HepG2 (cell line): ENCODE data around the gene NSD1. TPM values are rescaled to one million over a fixed set of nuclear protein-coding genes. Genes with fewer than 3 reads are reported as not detected.

Experiments used
- ELK4 ChIP-seq: sonication (generic); formaldehyde crosslinking; IDR thresholded peaks from 2 replicates; pipeline ENCODE4 v1.9.0; 2021; ENCODE audit warnings: missing genetic modification reagents, borderline replicate concordance
- FLYWCH1 ChIP-seq: sonication (generic); formaldehyde crosslinking; IDR thresholded peaks from 2 replicates; pipeline ENCODE4 v1.8.1; 2023; ENCODE audit warnings: mild to moderate bottlenecking, missing genetic modification reagents
- FUBP1 ChIP-seq: sonication (generic); formaldehyde crosslinking; IDR thresholded peaks from 2 replicates; pipeline ENCODE4 v1.5.1; 2020; ENCODE audit warnings: missing genetic modification reagents, mild to moderate bottlenecking, borderline replicate concordance
- GABPA ChIP-seq, 2 experiments: IDR thresholded peaks; 2 replicates each; pipeline ENCODE4 v1.6.1; 2011 to 2016; ENCODE audit warnings: low read depth in 2 of 2, low read length in 1 of 2, missing biosample characterization in 1 of 2, missing genetic modification characterization in 1 of 2
- HNRNPH1 ChIP-seq: fragments of 200-400 bp; formaldehyde crosslinking; optimal IDR thresholded peaks from 2 replicates; pipeline ENCODE3; 2017; ENCODE audit warnings: mild to moderate bottlenecking, low read depth, low read length
- IKZF5 ChIP-seq: IDR thresholded peaks from 2 replicates; pipeline ENCODE4 v1.6.1; 2018; ENCODE audit warnings: missing genetic modification reagents, mild to moderate bottlenecking, missing compliant biosample characterization
- KDM4B ChIP-seq: sonication (generic); formaldehyde crosslinking; IDR thresholded peaks from 2 replicates; pipeline ENCODE4 v1.4.0; 2020; ENCODE audit warnings: missing genetic modification reagents
- KLF12 ChIP-seq: sonication (generic); formaldehyde crosslinking; IDR thresholded peaks from 2 replicates; pipeline ENCODE4 v1.4.0; 2020; ENCODE audit warnings: missing genetic modification reagents, borderline replicate concordance
- NR1H2 ChIP-seq: sonication (generic); formaldehyde crosslinking; IDR thresholded peaks from 2 replicates; pipeline ENCODE4 v1.8.1; 2022; ENCODE audit warnings: low read depth, missing genetic modification reagents, borderline replicate concordance
- SMAD1 ChIP-seq: sonication (generic); formaldehyde crosslinking; IDR thresholded peaks from 2 replicates; pipeline ENCODE4 v1.4.0; 2020; ENCODE audit warnings: missing genetic modification reagents, low read depth, mild to moderate bottlenecking, borderline replicate concordance
- SNAI1 ChIP-seq: sonication (generic); formaldehyde crosslinking; IDR thresholded peaks from 2 replicates; pipeline ENCODE4 v1.5.0; 2020; ENCODE audit warnings: mild to moderate bottlenecking, missing genetic modification reagents, borderline replicate concordance
- SOX13 ChIP-seq, 3 experiments: fragments of 450-650 bp in 1 of 3; sonication (generic) in 1 of 3; formaldehyde crosslinking in 1 of 3; IDR thresholded peaks in 2 of 3; conservative IDR thresholded peaks in 1 of 3; 2 replicates each; pipeline versions ENCODE4 v1.5.0 to v1.6.1; 2016 to 2020; ENCODE audit warnings: antibody characterized with exemption in 1 of 3, mild to moderate bottlenecking in 1 of 3, missing compliant biosample characterization in 1 of 3, missing genetic modification reagents in 1 of 3, moderate library complexity in 1 of 3
- SP1 ChIP-seq, 2 experiments: fragments of 450-650 bp in 1 of 2; sonication (generic) in 1 of 2; formaldehyde crosslinking in 1 of 2; IDR thresholded peaks; 2 replicates each; pipeline versions ENCODE4 v1.4.0 to v1.6.1; 2016 to 2020; ENCODE audit warnings: missing genetic modification reagents in 1 of 2
- TIGD3 ChIP-seq: sonication (generic); formaldehyde crosslinking; IDR thresholded peaks from 2 replicates; pipeline ENCODE4 v1.5.1; 2020; ENCODE audit warnings: mild to moderate bottlenecking, missing genetic modification reagents, borderline replicate concordance
- ZBTB26 ChIP-seq: IDR thresholded peaks from 2 replicates; pipeline ENCODE4 v1.6.1; 2016; ENCODE audit warnings: missing compliant biosample characterization, missing genetic modification reagents, borderline replicate concordance
- ZNF484 ChIP-seq: sonication (generic); formaldehyde crosslinking; IDR thresholded peaks from 2 replicates; pipeline ENCODE4 v1.5.1; 2020; ENCODE audit warnings: mild to moderate bottlenecking, low read depth, missing genetic modification reagents, borderline replicate concordance
- ZNF501 ChIP-seq: sonication (generic); formaldehyde crosslinking; IDR thresholded peaks from 2 replicates; pipeline ENCODE4 v1.5.1; 2020; ENCODE audit warnings: mild to moderate bottlenecking, moderate library complexity, missing genetic modification reagents
- ZNF660 ChIP-seq: sonication (generic); formaldehyde crosslinking; IDR thresholded peaks from 2 replicates; pipeline ENCODE4 v1.5.1; 2020; ENCODE audit warnings: mild to moderate bottlenecking, low read depth, missing genetic modification reagents, borderline replicate concordance
- ZSCAN22 ChIP-seq: sonication (generic); formaldehyde crosslinking; IDR thresholded peaks from 2 replicates; pipeline ENCODE4 v1.4.0; 2020; ENCODE audit warnings: mild to moderate bottlenecking, missing genetic modification reagents
- polyA plus RNA-seq, 8 experiments: library from polyadenylated mRNA; depleted of rRNA in 3 of 8; stranded (reverse) in 7 of 8; unstranded in 1 of 8; fragments of >200 nt; fragmentation: Illumina TruSeq in 4 of 8; extraction: Trizol in 4 of 8; gene quantifications; 2 replicates each; pipeline versions ENCODE4 v1.2.1 to v1.2.3, GENCODE V29; 2011 to 2016; ENCODE audit warnings: low read depth in 4 of 8, missing spikeins in 1 of 8, mixed read lengths in 1 of 8; ENCODE audit not compliant: insufficient read depth in 1 of 8
- total RNA-seq, 5 experiments: library from RNA; depleted of rRNA; stranded (reverse); fragments of >200 nt; fragmentation: Illumina TruSeq; extraction: Trizol; gene quantifications; 2 replicates each; pipeline ENCODE4 v1.2.3, GENCODE V29; 2016; ENCODE audit warnings: low read depth in 1 of 5

The NSD1 gene
- total and polyA plus RNA-seq, 2 of the 13 experiments (the other 11 are each of a cell fraction or from before 2014, with no cell fraction given) = 0.01 to 0.09 TPM

- TF ChIP-seq NR1H2 (CRISPR knock-in tag) = no peak
- no peak for TF ChIP-seq SP1 (IDR thresholded peaks at IDR 0.05)
- 0 out of 2 replicates have a peak, but pooled peaks have one; percentile 17 for TF ChIP-seq SP1 (CRISPR knock-in tag; IDR thresholded peaks at IDR 0.05)
- no peak for TF ChIP-seq SNAI1 (CRISPR knock-in tag)
- TF ChIP-seq IKZF5 (CRISPR knock-in tag) = no peak
- no peak for TF ChIP-seq ZNF484 (CRISPR knock-in tag)
- TF ChIP-seq SMAD1 = no peak
- 0 out of 2 replicates have a peak, but pooled peaks have one; percentile 59 for TF ChIP-seq FUBP1
- peak; percentile 82 for TF ChIP-seq ZSCAN22 (CRISPR knock-in tag)
- no peak for TF ChIP-seq SOX13 (IDR thresholded peaks at IDR 0.05)
- TF ChIP-seq SOX13 (CRISPR knock-in tag; conservative IDR thresholded peaks at IDR 0.05 in 1 of 2, IDR thresholded peaks at IDR 0.05 in 1 of 2) = no peak
- no peak for TF ChIP-seq KDM4B (CRISPR knock-in tag)
- no peak for TF ChIP-seq HNRNPH1
- no peak for TF ChIP-seq ZBTB26 (CRISPR knock-in tag)
- TF ChIP-seq KLF12 = no peak
- peak; percentile 3; the same call in 1 of the 2 replicates for TF ChIP-seq ZNF501 (CRISPR knock-in tag)
- no peak for TF ChIP-seq ZNF660 (CRISPR knock-in tag)
- no peak for TF ChIP-seq TIGD3 (CRISPR knock-in tag)
- no peak for TF ChIP-seq FLYWCH1 (CRISPR knock-in tag)
- TF ChIP-seq ELK4 (CRISPR knock-in tag) = no peak
- no peak for TF ChIP-seq GABPA (IDR thresholded peaks at IDR 0.05; ENCODE audit: low read depth, low read length)
- no peak for TF ChIP-seq GABPA (CRISPR knock-in tag; IDR thresholded peaks at IDR 0.05; ENCODE audit: low read depth)
Observed at GRCh38 chr5:177304392-177305119, 171.0 kb downstream of the NSD1 start (continued).
